Glutamatergic neuron (in vitro differentiated cells): Measurements from ENCODE around the gene TLCD3B. TPM values are rescaled to one million over a fixed set of nuclear protein-coding genes. Genes with fewer than 3 reads are reported as not detected.

Experiments used
- DNase-seq: peaks from one replicate; pipeline ENCODE4 v3.0.0; 2022
- H3K27ac Mint-ChIP-seq: one replicate; pipeline ENCODE4 v1.8.0; 2020; ENCODE audit warnings: mild to moderate bottlenecking, mixed read lengths, inconsistent platforms; ENCODE audit not compliant: unreplicated experiment
- H3K27me3 Mint-ChIP-seq: one replicate; pipeline ENCODE4 v1.8.0; 2020; ENCODE audit warnings: mild to moderate bottlenecking, moderate library complexity, mixed read lengths, inconsistent platforms; ENCODE audit not compliant: unreplicated experiment
- H3K36me3 Mint-ChIP-seq: one replicate; pipeline ENCODE4 v1.8.0; 2020; ENCODE audit warnings: mild to moderate bottlenecking, mixed read lengths, inconsistent platforms; ENCODE audit not compliant: unreplicated experiment
- H3K4me1 Mint-ChIP-seq: one replicate; pipeline ENCODE4 v1.8.0; 2020; ENCODE audit warnings: mild to moderate bottlenecking, low read depth, mixed read lengths, inconsistent platforms; ENCODE audit not compliant: unreplicated experiment
- H3K4me3 Mint-ChIP-seq: one replicate; pipeline ENCODE4 v1.8.0; 2020; ENCODE audit warnings: mild to moderate bottlenecking, mixed read lengths, inconsistent platforms; ENCODE audit not compliant: unreplicated experiment
- H3K9me3 Mint-ChIP-seq: one replicate; pipeline ENCODE4 v1.8.0; 2020; ENCODE audit warnings: mild to moderate bottlenecking, moderate library complexity, mixed read lengths, inconsistent platforms; ENCODE audit not compliant: unreplicated experiment
- total RNA-seq: library from RNA; stranded (reverse); fragmentation: NEBNext Ultra II Directional; extraction: Animal tissue kit (Norgen Biotek cat#: 25700); gene quantifications from one replicate; pipeline ENCODE4 v1.2.1, GENCODE V29; 2021; ENCODE audit not compliant: unreplicated experiment
- TF ChIP-seq, protein P1 (sequence below): fragments of 200-600 bp; sonication (generic); IDR thresholded peaks from one replicate; pipeline ENCODE4 v1.5.0; 2021; ENCODE audit not compliant: partially characterized antibody, unreplicated experiment

TLCD3B gene
- total RNA-seq, 1 donor from 2014 or later = 253 TPM

DNA sequence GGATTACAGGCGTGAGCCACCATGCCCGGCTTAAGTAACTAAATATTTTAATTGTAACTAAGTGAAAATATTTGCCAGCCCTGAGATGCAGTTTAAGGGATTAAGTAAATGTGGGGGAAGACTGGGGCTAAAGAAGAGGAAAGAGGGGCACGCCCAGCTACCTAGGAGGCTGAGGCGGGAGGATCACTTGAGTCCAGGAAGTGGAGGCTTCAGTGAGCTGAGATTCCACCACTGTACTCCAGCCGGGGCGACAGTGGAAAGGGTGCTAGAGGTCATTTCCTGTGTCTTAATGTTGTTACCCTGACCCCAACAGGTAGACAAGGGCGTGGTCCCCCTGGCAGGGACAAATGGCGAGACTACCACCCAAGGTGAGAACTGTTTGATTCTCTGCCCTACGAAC is 37.3 kb upstream of the TLCD3B start:
- DNase-seq = no peak
- no peak overlapping the region for H3K27ac Mint-ChIP-seq
- peaks cover 5% of the 10 kb centered on the region for H3K27me3 Mint-ChIP-seq
- H3K9me3 Mint-ChIP-seq = peaks cover 5% of the 10 kb centered on the region
- TF ChIP-seq, protein P1, sequence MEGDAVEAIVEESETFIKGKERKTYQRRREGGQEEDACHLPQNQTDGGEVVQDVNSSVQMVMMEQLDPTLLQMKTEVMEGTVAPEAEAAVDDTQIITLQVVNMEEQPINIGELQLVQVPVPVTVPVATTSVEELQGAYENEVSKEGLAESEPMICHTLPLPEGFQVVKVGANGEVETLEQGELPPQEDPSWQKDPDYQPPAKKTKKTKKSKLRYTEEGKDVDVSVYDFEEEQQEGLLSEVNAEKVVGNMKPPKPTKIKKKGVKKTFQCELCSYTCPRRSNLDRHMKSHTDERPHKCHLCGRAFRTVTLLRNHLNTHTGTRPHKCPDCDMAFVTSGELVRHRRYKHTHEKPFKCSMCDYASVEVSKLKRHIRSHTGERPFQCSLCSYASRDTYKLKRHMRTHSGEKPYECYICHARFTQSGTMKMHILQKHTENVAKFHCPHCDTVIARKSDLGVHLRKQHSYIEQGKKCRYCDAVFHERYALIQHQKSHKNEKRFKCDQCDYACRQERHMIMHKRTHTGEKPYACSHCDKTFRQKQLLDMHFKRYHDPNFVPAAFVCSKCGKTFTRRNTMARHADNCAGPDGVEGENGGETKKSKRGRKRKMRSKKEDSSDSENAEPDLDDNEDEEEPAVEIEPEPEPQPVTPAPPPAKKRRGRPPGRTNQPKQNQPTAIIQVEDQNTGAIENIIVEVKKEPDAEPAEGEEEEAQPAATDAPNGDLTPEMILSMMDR = no peak
- no peaks in the 10 kb centered on the region for H3K36me3 Mint-ChIP-seq
- H3K4me3 Mint-ChIP-seq = no peak overlapping the region
- peaks cover 9% of the 10 kb centered on the region for H3K4me1 Mint-ChIP-seq

DNA sequence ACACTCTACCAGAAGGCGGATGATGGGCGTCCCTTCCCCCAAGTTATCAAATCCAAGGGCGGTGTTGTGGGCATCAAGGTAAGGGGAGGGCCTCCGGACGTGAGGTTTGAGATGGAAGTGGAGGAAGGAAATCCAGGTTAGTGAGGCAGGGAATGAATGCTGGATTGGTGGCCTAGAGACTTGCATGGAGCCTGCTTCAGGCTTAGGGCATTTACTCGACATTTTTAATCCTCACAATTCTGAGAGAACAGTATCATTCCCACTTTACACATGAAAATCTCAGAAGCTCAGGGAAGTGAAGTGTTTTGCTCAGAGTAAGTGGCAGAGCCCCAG is 36.5 kb upstream of the TLCD3B start:
- TF ChIP-seq, protein P1 = no peak
- Mint-ChIP-seq H3K4me3 (peak overlapping the region; percentile 95), H3K27ac (peak overlapping the region; percentile 7), H3K36me3 (no peaks in the 10 kb centered on the region), H3K4me1 (peaks cover 9% of the 10 kb centered on the region), H3K9me3 (peaks cover 5% of the 10 kb centered on the region), H3K27me3 (peaks cover 5% of the 10 kb centered on the region)
- DNase-seq = no peak

DNA sequence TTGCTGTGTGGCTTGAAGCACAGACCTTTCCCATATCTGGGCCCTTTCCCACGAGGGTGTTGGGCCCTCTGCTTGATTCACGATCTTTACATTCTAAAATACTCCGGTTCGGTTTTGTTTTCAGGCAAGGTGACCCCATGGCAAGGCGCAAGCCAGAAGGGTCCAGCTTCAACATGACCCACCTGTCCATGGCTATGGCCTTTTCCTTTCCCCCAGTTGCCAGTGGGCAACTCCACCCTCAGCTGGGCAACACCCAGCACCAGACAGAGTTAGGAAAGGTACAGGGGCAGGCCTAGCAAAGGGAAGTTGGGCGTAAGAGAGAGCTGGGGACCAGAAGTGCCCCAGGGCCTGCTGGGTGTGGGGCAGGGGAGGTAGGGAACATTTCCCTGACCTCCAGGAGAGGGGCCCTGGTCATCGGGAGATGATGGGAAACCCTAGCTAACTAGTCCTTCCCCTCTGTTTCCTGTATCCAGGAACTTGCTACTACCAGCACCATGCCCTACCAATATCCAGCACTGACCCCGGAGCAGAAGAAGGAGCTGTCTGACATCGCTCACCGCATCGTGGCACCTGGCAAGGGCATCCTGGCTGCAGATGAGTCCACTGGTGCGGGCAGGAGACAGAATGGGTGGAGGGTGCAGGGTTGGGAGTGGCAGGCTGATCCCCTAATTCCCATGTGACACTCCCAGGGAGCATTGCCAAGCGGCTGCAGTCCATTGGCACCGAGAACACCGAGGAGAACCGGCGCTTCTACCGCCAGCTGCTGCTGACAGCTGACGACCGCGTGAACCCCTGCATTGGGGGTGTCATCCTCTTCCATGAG is 35.9 kb upstream of the TLCD3B start:
- Mint-ChIP-seq H3K9me3 (peaks cover 5% of the 10 kb centered on the region), H3K4me3 (peak overlapping the region; percentile 95), H3K27me3 (peaks cover 5% of the 10 kb centered on the region), H3K27ac (peak overlapping the region; percentile 80), H3K4me1 (peaks cover 9% of the 10 kb centered on the region), H3K36me3 (no peaks in the 10 kb centered on the region)
- TF ChIP-seq, protein P1 = no peak
- DNase-seq = no peak

DNA sequence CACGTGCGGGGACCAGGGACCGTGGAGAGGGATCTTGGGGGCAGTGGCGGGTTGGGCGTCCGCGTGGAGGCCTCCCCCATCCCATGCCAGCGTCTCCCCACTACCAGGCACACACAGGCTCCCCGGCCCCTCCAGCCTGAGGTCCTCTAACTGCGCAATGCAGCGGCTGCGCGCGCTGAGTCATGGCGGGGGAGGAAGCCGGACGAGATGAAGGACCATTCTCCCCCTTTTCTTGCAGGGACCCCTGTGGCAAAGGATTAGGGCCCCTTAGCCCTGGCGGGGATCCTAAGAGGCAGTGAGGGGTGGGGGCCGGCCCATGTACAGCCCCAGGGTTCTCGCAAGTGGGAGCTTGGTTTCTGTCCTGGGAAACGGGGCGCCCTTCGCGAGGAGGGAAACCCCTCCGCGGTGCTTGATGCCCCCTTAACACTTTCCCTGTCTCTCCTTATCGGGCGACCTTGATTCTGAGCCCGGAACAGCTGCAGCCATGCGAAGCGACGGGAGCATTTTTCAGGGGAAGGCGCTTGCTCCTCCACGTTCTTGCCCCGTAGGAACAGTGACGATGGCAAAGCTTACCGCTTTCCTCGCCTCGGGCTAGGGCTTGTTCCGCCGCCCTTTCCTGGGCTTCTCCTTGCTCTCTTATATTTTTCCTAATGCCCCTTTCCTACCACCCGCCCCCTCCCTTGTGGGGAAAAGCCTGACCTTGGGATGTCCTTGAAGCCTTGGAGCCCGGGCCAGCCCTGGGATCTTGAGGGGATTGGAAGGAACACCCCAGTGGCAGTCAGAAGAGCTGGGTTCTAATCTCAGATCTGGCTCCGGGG is 35.1 kb upstream of the TLCD3B start:
- peak overlapping the region; percentile 80 for H3K27ac Mint-ChIP-seq
- H3K4me1 Mint-ChIP-seq = peaks cover 10% of the 10 kb centered on the region
- no peak for DNase-seq
- H3K36me3 Mint-ChIP-seq = no peaks in the 10 kb centered on the region
- peak overlapping the region; percentile 95 for H3K4me3 Mint-ChIP-seq
- TF ChIP-seq, protein P1 = no peak
- peaks cover 5% of the 10 kb centered on the region for H3K27me3 Mint-ChIP-seq
- peaks cover 5% of the 10 kb centered on the region for H3K9me3 Mint-ChIP-seq
